ENCODE results near the gene MATN1.
A peak's percentile ranks its signal among the peaks of the same experiment; 100 is the strongest.

MATN1 gene

DNA sequence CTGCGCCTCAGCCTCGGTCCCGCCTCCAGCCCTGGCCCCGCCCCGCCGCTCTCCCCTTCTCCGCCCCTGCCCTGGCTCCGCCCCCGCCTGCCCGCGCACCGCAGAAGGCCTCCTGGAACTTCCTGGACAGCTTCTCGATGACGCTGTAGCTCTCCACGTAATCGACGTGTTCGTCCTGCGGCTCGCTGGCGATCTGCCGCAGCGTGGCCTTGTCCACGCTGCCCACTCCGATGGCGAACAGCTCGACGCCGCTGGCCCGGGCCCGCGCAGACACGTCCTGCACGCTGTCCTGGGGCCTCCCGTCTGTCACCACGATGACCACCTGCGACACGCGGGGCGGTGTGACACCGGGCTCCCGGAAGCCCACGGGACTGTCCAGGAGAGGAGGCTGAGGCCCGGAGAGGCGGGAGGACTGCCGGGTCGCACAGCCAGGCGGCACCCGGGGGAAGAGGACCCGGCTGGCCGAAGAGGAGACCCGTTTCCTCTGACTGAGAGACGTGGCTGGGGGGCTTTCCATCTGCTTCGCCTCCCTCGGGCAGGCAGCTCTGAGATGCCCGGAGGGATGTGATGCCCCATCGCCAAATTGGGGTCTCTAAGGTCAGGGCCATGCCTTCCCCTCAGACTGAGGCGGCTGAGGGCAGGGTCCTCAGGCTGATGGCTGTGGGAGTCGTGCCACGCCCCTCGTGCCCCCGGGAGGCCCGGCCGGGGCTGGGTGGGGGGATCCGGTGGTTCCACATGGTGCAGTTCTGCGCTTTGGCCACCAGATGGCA lies 4.6 kb downstream of the MATN1 start:
- DNase-seq (ENCODE audit: low spot score): peak; percentile 83

DNA sequence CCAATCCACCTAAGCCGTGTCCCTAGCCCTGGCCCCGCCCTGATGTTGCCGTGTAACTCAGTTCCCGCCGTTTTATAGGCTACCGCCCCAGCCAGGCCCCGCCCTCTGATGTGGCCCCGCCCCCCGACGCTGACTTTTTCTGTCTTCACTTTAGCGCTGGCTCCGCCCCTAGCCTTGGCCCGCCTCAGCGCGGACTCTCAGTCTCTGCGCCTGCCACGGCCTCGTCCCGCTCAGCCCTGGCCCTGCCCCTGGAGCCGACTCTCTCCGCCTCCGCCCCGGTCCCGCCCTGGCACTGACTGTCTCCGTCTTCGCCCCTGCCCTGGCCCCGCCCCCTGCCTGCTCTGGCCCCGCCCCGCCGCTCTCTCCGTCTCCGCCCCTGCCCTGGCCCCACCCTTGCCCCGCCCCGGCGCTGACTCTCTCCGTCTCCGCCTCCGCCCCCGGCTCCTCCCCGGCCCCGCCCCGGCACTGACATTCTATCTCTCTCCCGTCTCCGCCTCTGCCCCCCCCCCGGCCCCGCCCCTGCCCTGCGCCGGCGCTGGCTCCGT lies 5.2 kb downstream of the MATN1 start:
- peak; percentile 92 for DNase-seq (ENCODE audit: low spot score)

DNA sequence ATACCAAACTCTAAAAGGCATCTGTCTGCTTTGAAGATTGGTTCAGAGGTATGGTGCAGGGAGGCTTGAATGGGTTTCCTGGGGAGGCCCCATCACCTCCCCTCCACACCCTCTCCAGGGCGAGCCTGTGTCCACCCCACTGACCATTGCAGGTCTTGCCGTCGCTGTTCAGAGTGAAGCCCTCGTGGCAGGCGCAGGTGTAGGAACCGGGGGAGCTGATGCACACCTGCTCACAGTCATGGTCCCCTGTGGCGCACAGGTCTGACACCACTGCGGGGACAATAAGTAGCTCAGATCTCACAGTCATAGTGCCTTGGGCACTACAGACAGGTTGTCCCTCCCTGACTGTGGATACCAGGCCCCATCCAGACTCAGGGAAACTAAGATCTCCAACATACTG lies 6.7 kb downstream of the MATN1 start:
- no peak for DNase-seq (ENCODE audit: low spot score)

DNA sequence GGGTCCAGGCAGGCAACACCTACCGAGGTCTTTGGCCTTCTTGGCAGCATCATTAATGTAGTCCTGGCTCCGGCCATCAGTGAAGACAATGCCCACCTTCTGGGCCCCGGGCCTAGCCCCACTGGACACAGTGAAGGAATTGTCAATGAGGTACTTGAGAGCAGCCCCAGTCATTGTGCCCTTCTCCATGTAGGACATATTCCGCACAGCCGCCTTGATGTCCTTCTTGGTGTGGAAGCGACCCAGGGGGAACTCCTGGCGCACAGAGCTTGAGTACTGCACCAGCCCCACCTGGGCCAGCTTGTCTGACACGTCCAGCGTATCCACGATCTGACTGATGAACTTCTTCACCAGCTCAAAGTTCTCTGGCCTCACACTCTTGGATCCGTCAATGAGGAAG lies 7.5 kb downstream of the MATN1 start:
- DNase-seq (ENCODE audit: low spot score): no peak

DNA sequence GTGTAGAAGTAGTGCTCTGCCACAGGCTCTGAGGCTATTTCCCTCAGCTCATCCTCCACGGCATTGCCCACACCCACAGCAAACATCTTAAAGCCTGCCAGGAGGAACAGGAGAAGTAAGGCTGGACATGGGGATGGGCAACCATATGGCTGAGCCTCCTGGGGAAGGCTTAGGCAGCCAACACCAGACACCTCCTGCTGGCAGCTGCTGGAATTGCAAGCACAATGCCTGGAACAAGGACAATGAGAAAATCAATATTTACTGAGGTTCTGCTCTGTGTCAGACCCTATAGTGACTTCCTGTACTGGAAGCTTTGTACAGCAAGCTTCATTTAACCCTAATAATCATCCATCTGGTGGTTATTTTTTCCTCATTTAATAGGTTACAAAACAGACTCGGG lies 8.2 kb downstream of the MATN1 start:
- DNase-seq (ENCODE audit: low spot score): no peak

DNA sequence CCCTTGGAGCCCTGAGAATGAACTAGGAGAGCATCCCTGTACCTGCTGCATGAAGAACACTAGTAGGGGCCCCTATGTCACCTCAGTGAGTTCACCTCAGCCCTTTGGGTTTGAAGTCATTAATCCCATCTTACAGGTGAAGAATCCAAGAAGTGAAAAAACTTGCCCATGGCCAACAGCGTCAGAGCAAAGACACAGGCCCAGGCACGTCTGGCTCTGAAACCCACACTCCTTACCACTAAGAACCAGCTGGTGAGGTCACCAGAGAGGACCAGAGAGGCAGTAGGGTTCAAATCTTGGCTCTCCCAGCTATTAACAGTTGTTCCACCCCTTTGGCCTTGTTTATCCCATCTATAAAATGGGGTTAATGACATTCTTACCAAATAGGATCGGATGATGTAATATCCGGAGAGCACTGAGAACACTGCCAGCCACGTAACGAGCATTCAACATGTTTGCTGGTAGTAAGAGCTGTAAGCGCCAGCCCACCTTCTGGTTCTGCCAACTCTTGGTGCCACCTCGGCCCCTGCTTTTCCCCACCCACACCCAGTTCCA lies 8.8 kb downstream of the MATN1 start:
- no peak for DNase-seq (ENCODE audit: low spot score)

DNA sequence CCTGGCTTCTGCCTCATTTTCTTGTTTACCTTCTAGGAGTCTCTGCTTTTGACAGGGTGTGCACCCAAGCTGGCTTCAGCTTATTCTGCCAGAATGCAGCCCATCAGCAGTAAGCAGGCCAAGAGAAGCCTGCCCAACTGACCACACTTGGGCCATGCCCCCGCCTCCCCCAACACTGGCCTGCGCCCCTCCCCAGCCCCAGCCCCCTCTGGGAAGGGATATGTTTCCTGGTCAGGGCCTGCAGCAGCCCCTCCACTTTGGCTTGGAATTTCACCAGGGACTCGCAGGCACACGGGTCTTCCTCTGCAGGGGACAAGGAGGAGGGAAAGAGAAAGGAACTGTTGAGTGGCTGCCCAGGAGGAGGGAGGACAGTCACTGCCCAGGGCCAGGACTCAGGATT lies 9.4 kb downstream of the MATN1 start:
- no peak for DNase-seq (ENCODE audit: low spot score)

DNA sequence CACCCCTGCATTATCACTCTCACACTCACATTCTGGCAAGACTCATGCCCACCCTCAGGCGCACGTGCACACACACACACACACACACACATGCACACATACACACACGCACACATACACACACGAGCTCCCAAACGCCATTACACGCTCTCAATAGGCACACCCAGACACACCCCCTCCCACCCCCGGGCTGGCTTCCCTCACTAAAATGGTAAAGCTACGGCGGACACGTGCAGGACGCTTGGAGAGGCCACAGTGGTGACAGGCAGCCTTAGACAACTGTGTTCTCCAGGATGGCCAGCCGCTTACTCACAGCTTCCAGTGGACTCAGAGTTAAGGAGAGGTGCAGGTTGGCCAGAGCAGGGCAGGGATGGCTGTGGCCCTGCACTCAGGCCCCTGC lies 10.1 kb downstream of the MATN1 start:
- no peak for DNase-seq (ENCODE audit: low spot score)

DNA sequence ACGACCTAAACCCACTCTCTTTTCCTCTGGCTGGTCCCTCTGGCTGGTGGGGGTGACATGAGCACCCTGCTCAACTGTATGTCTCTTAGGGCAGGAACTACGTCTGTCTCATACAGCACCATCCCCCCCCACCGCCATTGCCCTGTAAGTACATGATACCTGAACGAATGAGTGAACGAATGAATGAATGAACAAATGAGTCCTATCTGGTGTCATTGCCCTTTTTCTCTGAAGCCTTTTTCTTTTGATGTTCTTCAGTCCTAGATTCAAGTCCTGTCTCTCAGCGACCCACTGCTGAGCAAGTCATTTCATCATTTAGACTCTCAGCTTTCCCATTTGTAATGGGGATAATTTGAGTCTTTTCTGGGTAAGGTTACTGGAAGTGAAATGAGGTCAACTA lies 10.8 kb downstream of the MATN1 start:
- DNase-seq (ENCODE audit: low spot score): no peak

DNA sequence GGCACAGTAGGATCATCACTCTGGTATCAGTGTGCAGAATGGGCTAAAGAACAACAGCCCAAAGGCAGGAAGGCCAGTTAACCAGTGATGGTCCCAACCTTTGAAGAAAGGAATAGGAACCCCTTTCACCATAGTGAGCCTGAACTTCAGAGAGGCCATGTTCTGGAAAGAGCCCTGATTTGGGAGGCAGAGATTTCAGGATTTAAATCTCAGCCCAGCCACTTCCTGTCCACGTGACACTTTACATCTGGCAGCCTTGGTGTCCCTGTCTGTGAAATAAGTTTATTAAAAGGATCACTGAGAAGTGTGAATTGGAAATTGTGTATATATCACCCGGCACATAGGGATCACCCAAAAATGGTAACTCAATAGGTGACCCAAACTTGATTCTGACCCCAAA lies 13.0 kb downstream of the MATN1 start:
- no peak for DNase-seq (ENCODE audit: low spot score)

DNA sequence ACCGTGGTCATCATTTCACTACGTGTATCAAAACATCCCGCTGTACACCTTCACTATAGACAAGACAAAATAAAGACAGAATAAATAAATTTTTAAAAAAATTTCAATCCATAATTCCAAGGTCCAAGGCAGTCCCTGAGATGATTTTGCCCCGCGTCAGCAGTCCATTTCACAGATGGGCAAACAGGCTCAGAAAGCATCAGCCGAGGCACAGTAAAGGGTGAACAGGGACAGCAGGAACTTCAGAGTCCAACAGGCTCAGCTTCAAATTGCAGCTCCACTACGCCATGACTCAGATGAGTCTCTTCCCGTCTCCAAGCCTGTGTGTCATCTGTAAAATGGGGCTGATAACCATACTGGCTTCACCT lies 15.0 kb downstream of the MATN1 start:
- DNase-seq (ENCODE audit: low spot score): no peak

DNA sequence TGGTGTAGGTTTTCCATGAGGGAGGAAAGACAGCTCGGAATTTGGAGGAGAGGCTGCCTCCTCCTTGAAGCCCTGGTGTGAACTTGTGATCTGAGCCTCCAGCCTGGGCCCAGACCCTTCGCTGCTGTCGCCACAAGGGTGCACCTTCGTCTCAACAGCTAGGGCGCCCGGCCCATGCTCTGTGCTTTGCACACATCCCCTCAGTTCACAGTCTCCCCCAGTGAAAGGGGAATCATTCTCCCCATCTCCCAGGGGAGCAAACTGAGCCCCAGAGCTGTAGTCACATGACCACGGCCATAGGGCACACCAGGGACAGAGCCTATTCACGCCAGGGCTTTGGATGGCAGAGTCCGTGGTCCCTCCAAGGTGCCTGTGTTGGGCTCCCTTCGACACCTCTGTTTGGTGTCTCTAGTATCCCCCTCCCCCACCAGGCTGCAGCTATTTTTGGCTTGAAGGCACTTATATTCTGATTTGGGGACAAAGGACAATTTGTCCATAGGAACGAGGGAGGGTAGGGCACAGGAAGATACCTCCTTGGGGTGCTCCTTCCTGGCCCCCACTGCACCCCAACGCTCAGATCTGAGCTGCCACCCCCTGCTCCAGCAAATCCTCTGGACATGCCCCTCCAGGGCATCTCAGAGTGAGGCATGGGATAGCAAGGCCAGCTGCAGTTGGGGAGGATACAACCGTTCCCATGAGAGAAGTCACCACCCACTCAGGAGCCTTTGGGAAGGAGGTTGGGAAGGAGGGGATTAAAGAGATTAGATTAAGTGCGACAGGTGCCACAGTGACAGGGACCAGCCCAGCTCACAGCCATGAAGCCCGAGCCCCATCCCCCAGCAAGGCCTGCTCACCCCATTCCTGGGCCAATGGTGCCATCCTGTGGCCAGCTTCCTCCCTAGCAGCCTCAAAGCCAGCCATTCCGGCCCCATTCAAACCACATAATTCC lies 15.7 kb downstream of the MATN1 start:
- peak; percentile 95 for DNase-seq (ENCODE audit: low spot score)

DNA sequence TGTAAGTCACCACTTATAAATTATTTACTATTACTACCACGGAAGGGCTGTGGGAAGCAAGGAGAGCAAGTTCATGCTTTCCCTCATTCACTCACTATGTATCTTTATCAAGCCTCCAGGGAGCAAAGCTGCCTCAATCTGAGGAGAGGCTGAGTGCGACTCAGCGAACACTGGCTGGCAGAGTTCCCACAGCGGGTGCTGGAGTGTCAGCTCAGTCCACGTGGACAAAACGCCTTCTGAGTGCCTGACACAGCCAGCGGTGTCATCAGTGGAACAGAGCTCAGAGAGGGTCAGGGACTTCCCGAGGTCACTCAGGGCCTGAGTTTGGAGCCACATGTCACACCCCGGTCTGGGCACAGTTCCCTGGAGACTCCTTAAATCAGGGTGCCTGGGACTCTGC lies 16.9 kb downstream of the MATN1 start:
- DNase-seq (ENCODE audit: low spot score): no peak

DNA sequence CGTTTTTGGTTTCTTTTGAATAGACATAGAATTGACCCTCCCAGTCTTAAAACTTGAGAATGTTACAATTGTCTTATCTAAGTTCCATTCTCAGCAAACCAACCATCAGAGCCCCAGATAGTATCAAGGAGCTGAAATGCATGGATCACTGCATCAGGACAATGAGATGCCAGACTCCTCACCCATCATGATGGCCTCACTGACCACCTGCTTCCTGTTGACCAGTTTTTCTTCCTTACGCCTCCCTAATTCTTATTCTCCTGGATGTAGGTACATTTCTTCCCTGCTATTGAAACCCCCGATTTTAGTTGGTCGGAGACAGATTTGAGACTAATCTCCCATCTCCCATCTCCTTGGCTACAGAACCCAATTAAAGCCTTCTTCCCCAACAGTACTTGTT lies 17.7 kb downstream of the MATN1 start:
- DNase-seq (ENCODE audit: low spot score): no peak

DNA sequence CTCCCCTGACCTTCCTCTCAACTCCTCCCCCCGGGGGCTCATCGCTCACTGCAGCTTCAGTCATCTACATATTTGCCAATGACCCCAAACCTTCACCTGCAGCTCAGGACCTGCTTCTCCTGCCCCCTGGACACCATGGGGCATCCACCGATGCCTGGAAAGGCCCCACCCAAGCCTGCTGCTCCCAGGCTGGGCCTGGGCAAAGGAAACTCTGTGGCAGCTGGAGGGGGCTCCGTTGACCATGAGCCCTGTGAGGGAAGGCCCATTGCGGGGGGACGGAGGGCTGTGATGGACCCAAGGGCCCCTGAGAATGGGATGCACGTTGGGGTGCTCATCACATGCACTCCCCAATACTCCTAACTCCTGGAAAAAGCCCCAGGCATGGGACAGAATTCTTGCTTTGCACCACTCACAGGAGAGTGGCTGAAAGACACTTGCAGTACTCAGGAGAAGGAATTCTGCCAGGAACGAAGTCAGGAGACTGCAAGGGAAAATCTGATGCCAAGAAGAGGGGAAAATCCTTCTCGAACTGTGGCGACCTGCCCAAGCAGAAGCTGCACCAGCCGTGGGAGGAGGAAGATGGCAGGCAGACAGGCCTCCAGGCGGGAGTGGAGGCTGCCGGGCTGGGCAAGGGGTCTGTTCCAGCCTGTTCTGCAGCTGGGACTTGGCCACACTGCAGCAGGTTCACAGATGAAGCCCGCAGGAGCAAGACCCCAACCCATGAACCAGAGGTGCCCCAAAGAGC lies 18.4 kb downstream of the MATN1 start:
- no peak for DNase-seq (ENCODE audit: low spot score)

DNA sequence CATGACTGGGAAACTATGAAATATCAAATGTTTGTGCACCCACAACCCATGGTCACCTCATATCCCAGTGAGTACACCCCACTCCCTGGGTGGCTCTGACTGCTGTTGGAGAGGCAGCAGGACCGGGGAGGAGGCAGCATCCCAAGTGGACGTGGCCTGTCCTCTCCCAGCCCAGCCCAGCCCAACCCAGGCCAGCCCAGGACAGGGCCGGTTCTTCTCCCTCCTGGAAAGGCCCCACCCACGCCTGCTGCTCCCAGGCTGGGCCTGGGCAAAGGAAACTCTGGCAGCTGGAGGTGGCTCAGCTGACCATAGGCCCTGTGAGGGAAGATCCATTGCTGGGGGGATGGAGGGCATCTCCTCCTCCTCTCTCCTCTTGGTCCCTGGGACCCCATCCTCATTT lies 19.1 kb downstream of the MATN1 start:
- DNase-seq (ENCODE audit: low spot score): no peak

DNA sequence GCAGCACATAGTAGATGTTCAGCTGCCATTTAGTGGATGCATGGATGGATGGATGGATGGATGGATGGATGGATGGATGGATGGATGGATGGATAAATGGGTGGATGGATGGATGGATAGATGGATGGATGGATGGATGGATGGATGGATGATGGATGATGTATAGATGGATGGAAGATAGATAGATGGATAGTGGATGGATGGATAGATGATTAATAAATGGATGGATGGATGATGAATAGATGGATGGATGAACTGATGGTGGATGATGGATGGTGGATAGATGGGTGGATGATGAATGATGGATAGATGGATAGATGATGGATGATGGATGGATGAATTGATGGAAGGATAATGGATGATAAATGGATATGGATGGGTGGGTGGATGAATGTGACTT lies 20.6 kb downstream of the MATN1 start:
- DNase-seq (ENCODE audit: low spot score): no peak

DNA sequence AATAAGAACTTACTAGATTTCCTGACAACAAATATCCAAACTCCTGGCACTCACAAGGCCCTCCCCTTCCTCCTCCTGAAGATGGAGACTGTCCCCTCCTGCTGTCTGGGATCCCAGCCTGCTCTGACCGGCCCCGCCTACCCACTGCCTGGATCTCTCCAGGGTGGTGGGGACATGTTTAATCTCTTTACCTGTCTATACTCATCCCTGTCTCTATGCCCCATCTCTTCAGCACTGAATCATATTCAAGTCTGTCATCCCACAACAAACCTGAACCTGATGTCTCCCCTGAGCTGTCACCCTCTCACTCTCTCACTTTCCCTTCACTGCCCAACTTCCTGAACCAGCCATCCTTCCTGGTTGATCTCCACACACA lies 22.1 kb downstream of the MATN1 start:
- DNase-seq (ENCODE audit: low spot score): no peak

DNA sequence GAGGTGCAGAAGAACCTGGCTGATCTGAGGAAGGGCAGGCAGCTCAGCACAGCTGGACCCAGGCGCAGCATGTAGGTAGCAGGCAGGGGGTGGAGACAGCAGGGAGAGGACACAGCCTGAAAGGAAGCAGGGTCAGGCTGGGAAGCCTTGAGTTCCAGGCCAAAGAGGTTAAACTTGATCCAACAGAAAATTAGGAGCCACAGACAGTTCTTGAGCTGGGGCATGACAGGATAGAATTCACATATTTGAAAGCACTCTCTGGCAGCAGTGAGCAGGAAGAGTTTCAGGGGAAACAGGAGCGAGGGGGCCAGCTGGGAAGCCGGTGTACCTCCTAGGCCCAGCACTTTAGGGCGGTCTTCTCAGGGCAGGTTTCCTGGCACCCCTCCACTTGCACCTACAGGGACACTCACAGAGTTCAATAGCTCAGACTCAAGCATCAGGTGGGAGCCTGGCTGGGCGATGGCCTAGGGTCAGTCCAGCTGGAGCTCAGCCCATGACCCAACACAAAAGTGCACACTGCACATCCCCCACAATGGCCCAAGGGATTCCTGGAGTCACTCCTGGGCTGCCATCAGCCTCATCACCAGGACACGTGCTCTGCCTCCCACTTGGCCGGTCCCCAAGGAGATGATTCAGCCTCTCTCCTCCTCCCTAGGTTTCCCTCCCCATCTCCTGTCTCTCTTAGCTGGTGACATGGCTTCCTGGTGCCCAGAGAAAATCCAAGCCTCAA lies 22.7 kb downstream of the MATN1 start:
- DNase-seq (ENCODE audit: low spot score): no peak

DNA sequence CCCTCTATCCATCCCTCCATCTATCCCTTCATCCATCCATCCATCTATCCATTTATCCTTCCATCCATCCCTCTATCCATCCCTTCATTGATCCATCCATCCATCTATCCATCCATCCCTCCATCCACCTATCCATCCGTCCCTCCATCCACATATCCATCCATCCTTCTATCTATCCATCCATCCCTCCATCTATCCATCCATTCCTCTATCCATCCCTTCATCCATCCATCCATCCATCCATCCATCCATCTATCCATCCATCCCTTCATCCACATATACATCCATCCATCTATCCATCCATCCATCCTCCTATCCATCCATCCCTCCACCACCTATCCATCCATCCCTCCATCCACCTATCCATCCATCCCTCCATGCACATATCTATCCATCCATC lies 23.6 kb downstream of the MATN1 start:
- DNase-seq (ENCODE audit: low spot score): no peak

DNA sequence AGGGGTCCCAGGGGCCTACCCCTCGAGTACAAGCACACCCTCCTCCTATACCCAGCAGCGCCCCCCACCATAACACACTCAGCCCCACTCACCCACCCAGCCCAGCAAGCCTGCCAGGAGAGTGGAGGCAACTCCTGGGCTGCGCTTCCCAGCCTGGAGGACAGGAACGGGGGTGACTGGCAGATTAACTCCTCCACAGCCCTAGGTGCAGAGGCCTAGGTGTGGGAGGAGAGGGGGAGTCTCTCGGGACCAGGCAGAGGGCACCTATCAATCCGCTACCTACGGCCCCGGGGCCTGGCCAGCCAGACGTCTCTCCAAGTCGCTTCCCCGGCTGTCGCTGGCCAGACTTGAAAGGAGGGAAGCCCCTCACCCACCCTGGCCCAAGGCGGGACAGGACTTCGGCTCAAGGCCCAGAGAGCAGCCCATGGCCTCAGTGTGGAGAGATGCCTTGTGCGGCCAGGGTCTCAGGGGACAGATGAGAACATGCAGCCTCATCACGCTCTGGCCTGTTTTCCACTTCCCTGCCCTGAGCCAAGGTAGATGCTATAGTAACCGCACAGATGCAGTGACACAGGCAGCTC lies 24.9 kb downstream of the MATN1 start:
- no peak for DNase-seq (ENCODE audit: low spot score)
